ENCODE measurements around the gene OPN1MW3. TPM values are rescaled to one million over a fixed set of nuclear protein-coding genes. Genes with fewer than 3 reads are reported as not detected.

Gene OPN1MW3
- not detected in 5 replicates for total RNA-seq (2022; extraction: Qiagen RNA extraction; ENCODE audit: low read depth)

DNA sequence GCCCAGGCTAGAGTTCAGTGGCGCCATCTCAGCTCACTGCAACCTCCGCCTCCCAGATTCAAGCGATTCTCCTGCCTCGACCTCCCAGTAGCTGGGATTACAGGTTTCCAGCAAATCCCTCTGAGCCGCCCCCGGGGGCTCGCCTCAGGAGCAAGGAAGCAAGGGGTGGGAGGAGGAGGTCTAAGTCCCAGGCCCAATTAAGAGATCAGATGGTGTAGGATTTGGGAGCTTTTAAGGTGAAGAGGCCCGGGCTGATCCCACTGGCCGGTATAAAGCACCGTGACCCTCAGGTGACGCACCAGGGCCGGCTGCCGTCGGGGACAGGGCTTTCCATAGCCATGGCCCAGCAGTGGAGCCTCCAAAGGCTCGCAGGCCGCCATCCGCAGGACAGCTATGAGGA, at the start of gene OPN1MW3:
TSS of gene OPN1MW3 (plus strand) at position 301 of the 400 bp plus-strand sequence. CDS start at position 339, 38 bp downstream.

DNA sequence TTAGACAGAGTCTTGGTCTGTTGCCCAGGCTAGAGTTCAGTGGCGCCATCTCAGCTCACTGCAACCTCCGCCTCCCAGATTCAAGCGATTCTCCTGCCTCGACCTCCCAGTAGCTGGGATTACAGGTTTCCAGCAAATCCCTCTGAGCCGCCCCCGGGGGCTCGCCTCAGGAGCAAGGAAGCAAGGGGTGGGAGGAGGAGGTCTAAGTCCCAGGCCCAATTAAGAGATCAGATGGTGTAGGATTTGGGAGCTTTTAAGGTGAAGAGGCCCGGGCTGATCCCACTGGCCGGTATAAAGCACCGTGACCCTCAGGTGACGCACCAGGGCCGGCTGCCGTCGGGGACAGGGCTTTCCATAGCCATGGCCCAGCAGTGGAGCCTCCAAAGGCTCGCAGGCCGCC, 37.9 kb upstream of the OPN1MW3 start, which contains the start of gene OPN1MW2:
TSS of gene OPN1MW2 (plus strand) at position 301 of the 400 bp plus-strand sequence. CDS start at position 361, 60 bp downstream.

GRCh38 chrX:154294791-154295574, 37.6 kb downstream of the OPN1MW3 start, which contains the start of gene TEX28:
Gene TEX28 (minus strand): TSS chrX:154295124. CDS start chrX:154292117, 3,007 bp downstream.

GRCh38 chrX:154295664-154296310, 38.4 kb downstream of the OPN1MW3 start, which contains the start of gene TKTL1:
Gene TKTL1 (plus strand): TSS chrX:154295795. CDS start chrX:154295860, 65 bp downstream.

Other genes starting within 250 kb of the OPN1MW3 start
- gene IRAK1, start 237.7 kb upstream of the OPN1MW3 start, total RNA-seq (2022; extraction: Qiagen RNA extraction; ENCODE audit: low read depth): 150 to 229 TPM (median 227 TPM) in 5 replicates
- gene MECP2, start 159.9 kb upstream of the OPN1MW3 start, total RNA-seq (2022; extraction: Qiagen RNA extraction; ENCODE audit: low read depth): 14.2 to 23.1 TPM (median 18.0 TPM) in 5 replicates
- gene OPN1LW, start 113.3 kb upstream of the OPN1MW3 start, total RNA-seq (2022; extraction: Qiagen RNA extraction; ENCODE audit: low read depth): not detected in 5 replicates
- not detected in 5 replicates for gene OPN1MW, start 75.0 kb upstream of the OPN1MW3 start, total RNA-seq (2022; extraction: Qiagen RNA extraction; ENCODE audit: low read depth)
- gene OPN1MW2, start 37.8 kb upstream of the OPN1MW3 start, total RNA-seq (2022; extraction: Qiagen RNA extraction; ENCODE audit: low read depth): not detected in 5 replicates
- not detected in 5 replicates for gene TEX28, start 37.5 kb downstream of the OPN1MW3 start, total RNA-seq (2022; extraction: Qiagen RNA extraction; ENCODE audit: low read depth)
- not detected in 5 replicates for gene TKTL1, start 38.2 kb downstream of the OPN1MW3 start, total RNA-seq (2022; extraction: Qiagen RNA extraction; ENCODE audit: low read depth)
- gene FLNA, start 117.1 kb downstream of the OPN1MW3 start, total RNA-seq (2022; extraction: Qiagen RNA extraction; ENCODE audit: low read depth): 1,086 to 1,787 TPM (median 1,647 TPM) in 5 replicates
- 129 to 165 TPM (median 156 TPM) in 5 replicates for gene EMD, start 121.7 kb downstream of the OPN1MW3 start, total RNA-seq (2022; extraction: Qiagen RNA extraction; ENCODE audit: low read depth)
- gene RPL10, start 140.8 kb downstream of the OPN1MW3 start, total RNA-seq (2022; extraction: Qiagen RNA extraction; ENCODE audit: low read depth): 4,540 to 5,428 TPM (median 5,078 TPM) in 5 replicates
- 21.0 to 37.2 TPM (median 29.7 TPM) in 5 replicates for gene DNASE1L1, start 151.7 kb downstream of the OPN1MW3 start, total RNA-seq (2022; extraction: Qiagen RNA extraction; ENCODE audit: low read depth)
- gene TAFAZZIN, start 154.0 kb downstream of the OPN1MW3 start, total RNA-seq (2022; extraction: Qiagen RNA extraction; ENCODE audit: low read depth): 27.8 to 42.7 TPM (median 37.9 TPM) in 5 replicates
- gene ATP6AP1, start 171.1 kb downstream of the OPN1MW3 start, total RNA-seq (2022; extraction: Qiagen RNA extraction; ENCODE audit: low read depth): 63.7 to 111 TPM (median 109 TPM) in 5 replicates
- 77.9 to 119 TPM (median 111 TPM) in 5 replicates for gene GDI1, start 179.6 kb downstream of the OPN1MW3 start, total RNA-seq (2022; extraction: Qiagen RNA extraction; ENCODE audit: low read depth)
- 99.3 to 131 TPM (median 117 TPM) in 5 replicates for gene FAM50A, start 186.6 kb downstream of the OPN1MW3 start, total RNA-seq (2022; extraction: Qiagen RNA extraction; ENCODE audit: low read depth)
- 5.9 to 24.3 TPM (median 12.7 TPM) in 5 replicates for gene PLXNA3, start 200.7 kb downstream of the OPN1MW3 start, total RNA-seq (2022; extraction: Qiagen RNA extraction; ENCODE audit: low read depth)
- gene LAGE3, start 221.7 kb downstream of the OPN1MW3 start, total RNA-seq (2022; extraction: Qiagen RNA extraction; ENCODE audit: low read depth): 38.8 to 73.0 TPM (median 64.3 TPM) in 5 replicates
- 53.0 to 75.0 TPM (median 69.6 TPM) in 5 replicates for gene UBL4A, start 229.0 kb downstream of the OPN1MW3 start, total RNA-seq (2022; extraction: Qiagen RNA extraction; ENCODE audit: low read depth)
- gene SLC10A3, start 233.0 kb downstream of the OPN1MW3 start, total RNA-seq (2022; extraction: Qiagen RNA extraction; ENCODE audit: low read depth): 24.7 to 44.4 TPM (median 43.2 TPM) in 5 replicates

Data from A549 treated with ZK216348 at 1 μM for 4 hours (cell line).